D721Med (cell line): ENCODE results near the gene PHLDB2.

Experiments used
- DNase-seq: peaks from one replicate; pipeline ENCODE4 v3.0.0; 2011; ENCODE audit warnings: low spot score; ENCODE audit not compliant: insufficient read length
- FAIRE-seq: peaks from 2 replicates; lab custom pipeline; 2011; peaks lifted over from hg19 to GRCh38; lab: Jason Lieb, UNC
- CTCF ChIP-seq: IDR thresholded peaks from 2 replicates; pipeline ENCODE4 v1.5.1; 2012; ENCODE audit warnings: mild to moderate bottlenecking, control low read depth; ENCODE audit not compliant: insufficient read depth; ENCODE audit errors: missing control alignments

The PHLDB2 gene

GRCh38 chr3:111965484-111965883 lies 106.4 kb downstream of the PHLDB2 start:
- FAIRE-seq (no peak), DNase-seq (no peak)
- TF ChIP-seq CTCF, result no peak

- DNase-seq, result no peak
- FAIRE-seq, result no peak
- TF ChIP-seq CTCF, result no peak
These were observed 108.0 kb downstream of the PHLDB2 start for GRCh38 chr3:111967068-111967467.

- DNase-seq, result no peak
- TF ChIP-seq CTCF, result peak; percentile 91
- peak; percentile 96 for FAIRE-seq
These were observed 108.7 kb downstream of the PHLDB2 start for GRCh38 chr3:111967651-111968274.

- TF ChIP-seq CTCF, result no peak
- no peak for DNase-seq
- no peak for FAIRE-seq
These were observed 109.4 kb downstream of the PHLDB2 start for GRCh38 chr3:111968319-111969054.

GRCh38 chr3:111970376-111970775 lies 111.3 kb downstream of the PHLDB2 start:
- FAIRE-seq, result no peak

GRCh38 chr3:111971533-111972130 lies 112.6 kb downstream of the PHLDB2 start:
- no peak for FAIRE-seq
- TF ChIP-seq CTCF, result no peak
- DNase-seq, result no peak

More at GRCh38 chr3:111970376-111970775, 111.3 kb downstream of the PHLDB2 start:
- TF ChIP-seq CTCF, result no peak
- DNase-seq, result no peak
